Measurements from ENCODE around the gene CELA2B.
"Not testable (repeated sequence)": the region's sequence is repeated elsewhere in the genome, so short reads cannot be mapped to it uniquely, and the experiment has no call there.

CELA2B gene

GRCh38 chr1:15485636-15486035 is 9.7 kb downstream of the CELA2B start:
- no peak for TF ChIP-seq CTCF (IDR thresholded peaks at IDR 0.05)
- Histone ChIP-seq H3K27ac (no peak overlapping the region), H3K4me3 (no peak overlapping the region)
- DNase-seq (ENCODE audit: low spot score) = no peak

DNA sequence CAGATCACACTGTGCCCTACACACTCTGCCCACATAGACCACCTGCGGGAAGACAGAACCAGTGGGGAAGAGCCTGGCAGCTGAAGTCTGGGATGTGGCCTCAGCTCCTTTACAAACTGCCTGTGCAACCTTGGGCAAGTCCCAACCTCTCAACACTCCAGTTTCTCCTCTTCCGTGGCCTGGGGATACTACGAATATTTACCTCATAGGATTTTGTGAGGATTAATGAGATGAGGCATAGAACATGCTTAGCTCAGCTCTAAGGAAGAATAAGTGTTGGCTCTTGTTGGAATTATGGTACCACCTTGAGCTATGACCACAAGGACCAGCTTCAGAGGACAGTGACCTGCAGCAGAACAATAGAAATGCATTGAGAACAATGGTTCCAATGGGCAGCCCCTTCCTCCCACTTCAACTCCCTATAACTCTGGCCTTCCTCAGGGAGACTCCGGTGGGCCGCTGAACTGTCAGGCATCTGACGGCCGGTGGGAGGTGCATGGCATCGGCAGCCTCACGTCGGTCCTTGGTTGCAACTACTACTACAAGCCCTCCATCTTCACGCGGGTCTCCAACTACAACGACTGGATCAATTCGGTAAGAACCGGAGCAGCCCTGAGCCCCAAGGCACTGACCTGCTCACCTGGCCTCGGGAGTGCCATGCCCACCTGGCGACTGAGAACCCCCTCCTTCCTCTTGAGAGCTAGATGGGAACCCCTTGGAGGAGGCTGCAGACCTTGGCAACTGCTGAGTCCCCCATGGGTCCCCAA is 11.1 kb downstream of the CELA2B start:
- H3K27ac ChIP-seq; DNase-seq (ENCODE audit: low spot score); H3K4me3 ChIP-seq: not testable (repeated sequence)

DNA sequence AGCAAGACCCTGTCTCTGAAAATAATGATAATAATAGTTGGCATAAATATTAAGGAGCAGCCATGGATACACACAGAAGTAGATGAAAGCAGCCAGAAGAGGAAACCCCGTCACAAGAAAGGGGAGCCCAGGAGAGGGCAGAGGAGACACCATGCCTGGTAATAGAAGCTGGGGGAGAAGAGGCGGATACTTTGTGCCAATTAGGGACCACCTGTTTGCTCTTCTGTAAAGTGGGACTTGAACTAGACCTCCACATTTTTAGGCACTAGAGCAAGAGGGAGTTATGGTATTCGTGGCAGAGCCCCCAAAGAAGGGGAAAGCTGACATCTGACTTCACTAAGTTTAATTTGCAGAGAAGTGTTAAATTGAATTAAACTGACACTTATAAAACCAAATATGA is 12.5 kb downstream of the CELA2B start:
- Histone ChIP-seq H3K4me3 (no peak overlapping the region), H3K27ac (no peak overlapping the region)
- no peak for TF ChIP-seq CTCF (IDR thresholded peaks at IDR 0.05)
- no peak for DNase-seq (ENCODE audit: low spot score)

DNA sequence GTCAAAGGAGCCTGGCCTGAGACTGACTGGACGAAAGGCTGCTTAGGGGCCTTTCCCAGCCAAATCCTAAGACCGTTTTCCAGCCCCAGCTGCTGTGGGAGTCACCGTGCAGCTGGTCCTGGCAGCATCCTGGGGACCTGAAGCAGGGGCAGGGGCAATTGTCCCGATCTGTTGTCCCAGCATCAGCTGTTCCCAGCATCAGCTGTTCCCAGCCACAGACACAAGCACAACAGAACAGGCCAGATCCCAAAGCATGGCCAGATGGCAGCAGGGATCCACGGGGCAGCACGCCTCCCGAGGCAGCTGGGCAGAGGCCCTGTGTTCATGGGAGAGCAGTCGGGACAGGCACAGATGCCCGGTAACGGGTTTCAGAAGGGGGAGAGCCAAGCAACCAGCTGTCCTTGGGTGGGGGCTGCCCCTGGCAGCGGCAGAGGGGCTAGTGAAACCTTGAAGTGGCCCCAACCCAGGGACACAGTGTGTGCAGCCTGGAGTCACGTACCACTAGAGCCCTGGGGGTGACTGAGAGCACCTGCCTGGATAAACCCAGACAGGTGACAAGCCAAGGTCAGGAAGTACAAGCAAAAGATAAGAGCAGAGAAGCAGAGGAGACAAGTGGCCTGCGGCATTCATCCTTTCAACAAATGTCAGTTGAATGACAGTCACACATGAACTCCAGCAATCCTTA is 13.3 kb downstream of the CELA2B start:
- no peak overlapping the region for H3K27ac ChIP-seq
- no peak for TF ChIP-seq CTCF (IDR thresholded peaks at IDR 0.05)
- no peak overlapping the region for H3K4me3 ChIP-seq
- DNase-seq (ENCODE audit: low spot score) = no peak

DNA sequence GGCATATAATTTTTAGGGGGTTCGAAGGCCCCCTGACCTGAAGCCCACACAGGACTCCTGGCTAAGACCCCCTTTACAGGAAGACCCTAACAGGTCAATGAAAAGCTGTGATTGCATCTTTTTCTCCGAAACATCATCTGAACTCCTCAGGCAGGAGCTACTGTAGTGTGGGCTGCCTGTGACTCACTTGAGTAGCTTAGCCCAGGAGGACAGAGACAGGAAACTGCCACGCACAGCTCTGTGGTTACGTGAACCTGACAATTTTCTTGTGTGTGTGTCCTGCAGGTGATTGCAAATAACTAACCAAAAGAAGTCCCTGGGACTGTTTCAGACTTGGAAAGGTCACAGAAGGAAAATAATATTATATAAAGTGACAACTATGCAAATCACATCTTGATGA is 15.1 kb downstream of the CELA2B start:
- H3K4me3 ChIP-seq; H3K27ac ChIP-seq; DNase-seq (ENCODE audit: low spot score): not testable (repeated sequence)

DNA sequence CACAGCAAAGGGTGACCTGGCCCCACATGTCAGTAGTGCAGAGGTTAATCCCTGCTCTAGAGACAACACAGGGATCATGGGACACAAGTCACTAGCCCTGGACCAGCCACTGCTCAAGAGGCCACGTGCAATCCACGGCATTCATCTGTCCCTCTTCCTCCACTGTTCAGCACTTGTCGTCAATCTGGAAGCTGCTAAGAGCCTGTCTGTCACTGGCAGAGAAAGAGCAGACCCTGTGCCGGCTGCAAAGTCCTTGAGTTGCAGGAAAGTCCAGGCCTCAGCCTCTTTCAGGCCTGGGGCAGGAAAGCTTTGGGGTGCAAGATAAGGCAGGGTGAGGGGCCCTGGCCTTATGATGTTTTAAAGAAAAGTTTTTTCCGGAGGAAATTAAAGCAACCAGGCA is 16.7 kb downstream of the CELA2B start:
- no peak overlapping the region for H3K27ac ChIP-seq
- DNase-seq (ENCODE audit: low spot score) = no peak
- no peak overlapping the region for H3K4me3 ChIP-seq
- TF ChIP-seq CTCF (IDR thresholded peaks at IDR 0.05) = no peak

- TF ChIP-seq CTCF (IDR thresholded peaks at IDR 0.05) = no peak
- no peak overlapping the region for H3K27ac ChIP-seq
- H3K4me3 ChIP-seq = no peak overlapping the region
- DNase-seq (ENCODE audit: low spot score) = no peak
These were observed 18.0 kb downstream of the CELA2B start for GRCh38 chr1:15493869-15494390.

All from coronary artery (tissue), 2 donors.